ENCODE results near the gene GHRL.

DNA sequence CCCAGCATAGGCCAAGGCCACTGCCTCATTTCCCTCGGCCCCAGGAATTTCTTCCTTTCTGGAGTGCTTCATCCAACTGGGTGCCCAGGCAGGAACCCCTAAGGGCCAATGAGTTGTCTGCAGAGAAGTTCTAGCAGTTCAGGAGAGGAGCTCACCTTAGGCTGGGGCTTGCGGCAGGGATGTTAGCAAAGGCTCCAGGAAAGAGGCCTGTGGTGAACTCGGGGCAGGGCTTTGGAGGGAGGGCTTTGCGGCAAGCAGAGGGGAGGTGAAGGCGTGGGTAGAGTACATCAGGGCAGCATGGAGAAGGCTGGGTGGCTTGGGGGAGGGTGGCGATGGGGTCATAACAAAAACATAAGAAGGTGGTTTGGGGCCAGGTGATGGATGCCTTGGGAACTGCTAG, 1.1 kb downstream of the GHRL start:
- TF ChIP-seq CTCF (IDR thresholded peaks at IDR 0.05; ENCODE audit: low read depth, low read length) (no peak), MYC (IDR thresholded peaks at IDR 0.05; ENCODE audit: low read depth, low read length) (no peak)

Measured in NB4 (cell line).